RWPE1 (cell line): Measurements from ENCODE around the gene ADAMTSL3.
A peak's percentile ranks its signal among the peaks of the same experiment; 100 is the strongest.

Source experiments
- CTCF ChIA-PET: fragments of 350-600 bp; sonication (Branson Sonifier 250); formaldehyde crosslinking; extraction: SDS; loops from one replicate; lab custom pipeline; 2021; lab: Yijun Ruan, JAX
- POLR2A ChIA-PET: fragments of 400-600 bp; formaldehyde crosslinking; extraction: SDS; loops from one replicate; lab custom pipeline; 2020; ENCODE audit warnings: antibody characterized with exemption; ENCODE audit not compliant: low non-redundant PET; lab: Yijun Ruan, JAX
- DNase-seq: peaks from one replicate; pipeline ENCODE4 v3.0.0; 2012; ENCODE audit warnings: low spot score
- H3K27ac ChIP-seq: fragments of 450-650 bp; 2 replicates; pipeline ENCODE4 v1.5.1; 2017
- TF ChIP-seq, protein P1 (sequence below): fragments of 450-650 bp; conservative IDR thresholded peaks from 2 replicates; pipeline ENCODE4 v1.5.1; 2017; ENCODE audit warnings: low read depth, mild to moderate bottlenecking

The ADAMTSL3 gene

DNA sequence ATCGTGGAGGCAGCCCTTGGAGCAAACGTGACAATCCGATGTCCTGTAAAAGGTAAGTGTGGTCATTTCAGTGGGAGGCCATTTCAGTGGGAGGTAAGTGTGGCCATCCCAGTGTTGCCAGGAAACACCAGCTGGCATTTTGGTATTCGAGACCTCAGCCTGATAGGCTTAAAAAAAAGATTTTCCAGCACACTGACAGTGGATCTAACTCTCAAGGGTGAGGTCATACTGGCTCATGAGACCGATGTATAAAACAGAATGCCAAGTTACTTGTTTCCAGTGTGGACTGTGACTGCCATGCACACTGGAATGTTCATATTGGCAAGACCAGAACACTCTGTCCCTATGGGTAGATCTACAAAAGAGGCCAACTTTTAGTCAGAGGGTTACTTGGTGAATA is 337.2 kb downstream of the ADAMTSL3 start:
- no peak overlapping the region for H3K27ac ChIP-seq
- POLR2A ChIA-PET = no interaction called here
- CTCF ChIA-PET = no interaction called here
- no peak for DNase-seq
- TF ChIP-seq, protein P1, sequence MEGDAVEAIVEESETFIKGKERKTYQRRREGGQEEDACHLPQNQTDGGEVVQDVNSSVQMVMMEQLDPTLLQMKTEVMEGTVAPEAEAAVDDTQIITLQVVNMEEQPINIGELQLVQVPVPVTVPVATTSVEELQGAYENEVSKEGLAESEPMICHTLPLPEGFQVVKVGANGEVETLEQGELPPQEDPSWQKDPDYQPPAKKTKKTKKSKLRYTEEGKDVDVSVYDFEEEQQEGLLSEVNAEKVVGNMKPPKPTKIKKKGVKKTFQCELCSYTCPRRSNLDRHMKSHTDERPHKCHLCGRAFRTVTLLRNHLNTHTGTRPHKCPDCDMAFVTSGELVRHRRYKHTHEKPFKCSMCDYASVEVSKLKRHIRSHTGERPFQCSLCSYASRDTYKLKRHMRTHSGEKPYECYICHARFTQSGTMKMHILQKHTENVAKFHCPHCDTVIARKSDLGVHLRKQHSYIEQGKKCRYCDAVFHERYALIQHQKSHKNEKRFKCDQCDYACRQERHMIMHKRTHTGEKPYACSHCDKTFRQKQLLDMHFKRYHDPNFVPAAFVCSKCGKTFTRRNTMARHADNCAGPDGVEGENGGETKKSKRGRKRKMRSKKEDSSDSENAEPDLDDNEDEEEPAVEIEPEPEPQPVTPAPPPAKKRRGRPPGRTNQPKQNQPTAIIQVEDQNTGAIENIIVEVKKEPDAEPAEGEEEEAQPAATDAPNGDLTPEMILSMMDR = no peak

DNA sequence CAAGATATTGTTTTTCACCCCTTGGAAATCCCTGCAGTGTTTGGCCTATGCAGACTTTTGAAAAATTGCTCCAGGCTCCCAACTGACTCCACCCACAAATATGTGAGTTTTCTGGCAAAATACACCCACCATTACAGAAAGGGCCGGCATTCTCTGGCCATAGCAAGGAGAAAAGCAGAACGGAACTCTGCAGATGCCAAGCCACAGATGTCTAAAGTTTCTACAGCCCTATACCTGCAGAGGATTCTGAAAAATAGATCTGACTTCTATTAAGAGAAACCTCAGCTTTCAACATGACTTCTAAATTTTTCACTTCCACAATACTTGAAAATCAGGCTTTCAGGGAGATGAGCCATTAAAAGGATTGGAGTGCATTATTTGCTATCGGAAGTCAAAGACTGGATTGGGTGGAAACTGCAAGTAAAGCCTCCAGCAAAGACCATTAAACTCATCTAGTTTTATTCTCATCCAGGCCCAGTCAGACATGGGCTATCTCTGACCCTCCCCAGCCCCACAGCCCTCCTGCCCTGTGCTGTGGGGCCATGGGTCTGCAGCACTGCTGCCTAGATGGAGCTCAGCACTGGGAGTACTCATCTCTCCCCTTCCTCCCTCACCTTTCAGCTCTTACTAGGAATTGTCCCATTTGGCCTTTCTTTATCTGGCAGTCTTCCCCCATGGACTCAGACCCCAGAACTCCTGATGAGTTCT is 338.6 kb downstream of the ADAMTSL3 start:
- no peak for DNase-seq
- POLR2A ChIA-PET = no interaction called here
- CTCF ChIA-PET = interaction anchor here (0.7 to 1.8 kb wide), 2 partner anchors 18 to 33 kb away, joined by 3 read pairs; no protein-coding TSS in a partner anchor
- TF ChIP-seq, protein P1 = no peak
- no peak overlapping the region for H3K27ac ChIP-seq

DNA sequence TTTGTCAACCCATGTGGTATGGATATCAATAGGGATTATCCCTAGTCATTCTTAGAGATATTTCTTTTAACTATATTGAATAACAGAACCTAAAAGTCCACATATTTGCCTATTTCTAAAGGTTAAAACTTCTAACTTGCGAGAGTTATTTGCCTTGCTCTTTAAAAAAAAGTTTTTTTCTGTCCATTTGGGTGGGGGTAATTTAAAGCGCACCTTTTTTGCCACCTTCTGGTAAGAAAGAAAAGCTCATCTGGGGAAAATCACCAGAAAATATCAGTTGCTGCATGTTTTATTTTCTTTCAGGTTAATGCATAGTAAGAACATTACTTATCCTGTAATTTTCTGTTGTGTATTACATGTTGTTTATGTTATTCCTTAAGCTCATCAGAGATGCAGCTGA is 339.7 kb downstream of the ADAMTSL3 start:
- DNase-seq = no peak
- TF ChIP-seq, protein P1 = no peak; the same call in 1 of the 2 replicates
- ChIA-PET POLR2A (no interaction called here), CTCF (interaction anchor here (0.6 to 1.8 kb wide), 4 partner anchors 34 to 428 kb away, joined by 3 to 5 read pairs (median 3); no protein-coding TSS in a partner anchor)
- H3K27ac ChIP-seq = no peak overlapping the region

DNA sequence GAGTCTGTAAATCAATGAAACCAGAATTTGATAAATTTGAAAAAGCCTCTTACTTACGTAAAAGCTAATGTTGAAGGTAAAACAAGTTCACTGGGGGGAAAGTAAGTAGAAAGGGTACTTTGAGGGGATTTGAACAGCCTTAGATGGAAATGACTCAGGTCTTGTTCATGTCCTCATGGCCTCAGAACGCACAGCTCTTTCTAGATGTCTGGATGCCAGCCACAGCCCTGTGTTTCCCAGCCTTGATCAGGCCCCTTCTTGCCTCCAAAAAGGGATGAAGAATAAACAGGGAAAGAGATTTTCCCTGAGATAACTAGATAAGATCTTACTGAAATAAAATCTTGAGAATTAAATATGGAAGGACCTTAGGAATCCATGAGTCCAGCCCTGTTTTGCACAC is 344.6 kb downstream of the ADAMTSL3 start:
- POLR2A ChIA-PET = no interaction called here
- TF ChIP-seq, protein P1 = no peak
- DNase-seq = no peak
- no peak overlapping the region for H3K27ac ChIP-seq
- CTCF ChIA-PET = no interaction called here

DNA sequence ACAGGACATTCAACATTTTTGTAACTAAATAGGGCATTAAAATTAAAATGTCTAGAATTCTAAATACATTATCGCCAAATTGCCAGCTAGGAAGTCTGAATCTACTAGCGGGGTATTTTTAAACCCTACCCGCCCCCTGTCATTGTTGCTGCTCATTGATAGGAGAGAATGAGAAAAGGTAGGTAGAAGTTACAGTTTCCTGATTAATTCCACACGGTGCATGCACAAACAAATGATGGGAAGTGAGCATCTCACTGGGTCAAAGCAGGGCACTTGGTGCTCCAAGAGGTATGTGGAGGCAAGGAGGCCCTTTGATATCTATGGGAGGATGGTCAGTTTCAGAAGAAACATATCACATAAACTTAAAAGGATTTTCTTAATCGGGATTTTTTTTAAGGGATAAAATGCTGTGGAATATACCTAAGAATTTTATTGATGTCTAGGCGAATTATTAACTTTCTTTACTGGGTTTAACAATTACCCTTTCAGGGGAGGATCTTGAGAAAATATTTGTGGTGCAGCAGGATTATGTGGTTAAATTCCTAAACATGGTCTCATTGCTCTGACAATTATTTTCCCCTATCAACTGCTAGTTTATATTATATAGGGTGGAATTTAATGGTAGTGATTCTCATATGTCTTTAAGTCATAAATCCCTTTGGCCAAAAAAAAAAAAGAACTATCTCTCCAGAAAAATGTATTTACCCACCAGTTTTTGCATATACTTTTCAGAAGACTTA is 345.6 kb downstream of the ADAMTSL3 start:
- TF ChIP-seq, protein P1 = no peak
- no peak overlapping the region for H3K27ac ChIP-seq
- DNase-seq = peak; percentile 29
- ChIA-PET POLR2A (no interaction called here), CTCF (no interaction called here)

DNA sequence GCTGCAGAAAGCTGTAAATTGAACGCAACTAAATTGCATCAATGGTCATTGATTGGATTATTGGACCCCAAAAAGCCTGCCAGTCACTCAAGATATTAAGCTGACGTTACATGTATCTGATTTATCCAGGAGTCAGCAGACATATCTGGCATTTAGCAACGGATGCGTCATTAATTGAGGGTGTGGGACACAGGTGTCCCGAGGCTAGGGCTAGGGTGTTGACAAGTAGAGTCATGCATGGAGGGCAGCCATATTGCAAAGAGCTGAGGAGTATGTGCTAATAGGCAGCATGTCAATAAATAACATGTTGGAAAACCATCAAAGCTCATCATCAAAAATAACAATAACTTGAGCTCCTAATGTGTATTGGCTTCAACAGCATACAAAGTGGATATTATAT is 347.1 kb downstream of the ADAMTSL3 start:
- ChIA-PET POLR2A (no interaction called here), CTCF (interaction anchor here (0.5 kb wide), 1 partner anchor 25 kb away, joined by 3 read pairs; no protein-coding TSS in a partner anchor)
- TF ChIP-seq, protein P1 = no peak
- H3K27ac ChIP-seq = no peak overlapping the region
- DNase-seq = peak; percentile 70
